GM06990 (cell line): ENCODE measurements around the gene LAMP2.
A peak's percentile ranks its signal among the peaks of the same experiment; 100 is the strongest.

Source experiments
- DNase-seq: peaks from one replicate; pipeline ENCODE4 v3.0.0-alpha.2; 2011; ENCODE audit not compliant: insufficient read length; ENCODE audit errors: extremely low read depth
- H3K27me3 ChIP-seq: replicated peaks from 2 replicates; pipeline ENCODE4 v1.6.0; 2011; ENCODE audit warnings: low read length; ENCODE audit not compliant: control insufficient read depth, insufficient read depth
- H3K36me3 ChIP-seq: 2 replicates; pipeline ENCODE4 v1.5.1; 2011; ENCODE audit warnings: low read length; ENCODE audit not compliant: control insufficient read depth, insufficient read depth
- H3K4me3 ChIP-seq: replicated peaks from 2 replicates; pipeline ENCODE4 v1.5.1; 2011; ENCODE audit warnings: low read depth, mild to moderate bottlenecking, control low read depth, low read length
- CTCF ChIP-seq: IDR thresholded peaks from 2 replicates; pipeline ENCODE4 v1.5.1; 2011; ENCODE audit warnings: low read length, control low read depth, mild to moderate bottlenecking, inconsistent platforms; ENCODE audit not compliant: insufficient read depth, poor library complexity, severe bottlenecking

Gene LAMP2

GRCh38 chrX:120428309-120428708 is 40.8 kb downstream of the LAMP2 start:
- no peak overlapping the region for H3K4me3 ChIP-seq
- no peaks in the 10 kb centered on the region for H3K27me3 ChIP-seq
- H3K36me3 ChIP-seq: no peaks in the 10 kb centered on the region
- TF ChIP-seq CTCF: no peak
- DNase-seq: no peak

GRCh38 chrX:120426599-120426998 is 42.5 kb downstream of the LAMP2 start:
- DNase-seq: no peak
- TF ChIP-seq CTCF: no peak
- Histone ChIP-seq H3K36me3 (no peaks in the 10 kb centered on the region), H3K4me3 (no peak overlapping the region), H3K27me3 (no peaks in the 10 kb centered on the region)

- TF ChIP-seq CTCF: no peak
Observed at GRCh38 chrX:120419463-120419862, 49.6 kb downstream of the LAMP2 start.

GRCh38 chrX:120408168-120408567 is 60.9 kb downstream of the LAMP2 start:
- DNase-seq: no peak
- H3K36me3 ChIP-seq: no peaks in the 10 kb centered on the region
- TF ChIP-seq CTCF: no peak

More at GRCh38 chrX:120419463-120419862, 49.6 kb downstream of the LAMP2 start:
- Histone ChIP-seq H3K4me3 (no peak overlapping the region), H3K36me3 (no peaks in the 10 kb centered on the region), H3K27me3 (no peaks in the 10 kb centered on the region)
- peak; percentile 6 for DNase-seq

GRCh38 chrX:120406638-120407037 is 62.5 kb downstream of the LAMP2 start:
- no peak for TF ChIP-seq CTCF
- Histone ChIP-seq H3K4me3 (no peak overlapping the region), H3K36me3 (no peaks in the 10 kb centered on the region), H3K27me3 (no peaks in the 10 kb centered on the region)
- no peak for DNase-seq

More at GRCh38 chrX:120408168-120408567, 60.9 kb downstream of the LAMP2 start:
- no peak overlapping the region for H3K4me3 ChIP-seq
- no peaks in the 10 kb centered on the region for H3K27me3 ChIP-seq

- no peak for DNase-seq
- no peak for TF ChIP-seq CTCF
- Histone ChIP-seq H3K4me3 (no peak overlapping the region), H3K36me3 (no peaks in the 10 kb centered on the region), H3K27me3 (no peaks in the 10 kb centered on the region)
Observed at GRCh38 chrX:120402369-120402768, 66.7 kb downstream of the LAMP2 start.
